Measurements from ENCODE around the gene ADAMTSL2.

ADAMTSL2 gene

DNA sequence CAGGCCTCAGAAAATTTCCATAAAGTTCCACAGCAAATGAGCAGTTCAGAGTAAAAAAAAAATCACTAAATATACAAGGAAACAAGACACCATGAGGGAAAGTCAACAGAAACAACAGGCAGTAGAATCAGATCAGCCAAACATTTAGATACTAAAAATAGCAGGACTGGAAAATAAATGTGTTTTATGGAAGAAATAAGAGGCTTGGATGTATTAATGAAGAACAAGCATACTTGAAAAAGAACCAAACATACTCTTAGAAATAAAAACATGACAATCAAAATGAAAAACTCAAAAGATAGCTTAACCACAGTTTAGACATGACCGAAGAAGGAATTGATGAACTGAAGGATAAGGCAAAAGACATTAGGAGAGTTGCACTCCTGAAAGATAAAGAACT, 32.4 kb upstream of the ADAMTSL2 start:
- DNase-seq: no peak

DNA sequence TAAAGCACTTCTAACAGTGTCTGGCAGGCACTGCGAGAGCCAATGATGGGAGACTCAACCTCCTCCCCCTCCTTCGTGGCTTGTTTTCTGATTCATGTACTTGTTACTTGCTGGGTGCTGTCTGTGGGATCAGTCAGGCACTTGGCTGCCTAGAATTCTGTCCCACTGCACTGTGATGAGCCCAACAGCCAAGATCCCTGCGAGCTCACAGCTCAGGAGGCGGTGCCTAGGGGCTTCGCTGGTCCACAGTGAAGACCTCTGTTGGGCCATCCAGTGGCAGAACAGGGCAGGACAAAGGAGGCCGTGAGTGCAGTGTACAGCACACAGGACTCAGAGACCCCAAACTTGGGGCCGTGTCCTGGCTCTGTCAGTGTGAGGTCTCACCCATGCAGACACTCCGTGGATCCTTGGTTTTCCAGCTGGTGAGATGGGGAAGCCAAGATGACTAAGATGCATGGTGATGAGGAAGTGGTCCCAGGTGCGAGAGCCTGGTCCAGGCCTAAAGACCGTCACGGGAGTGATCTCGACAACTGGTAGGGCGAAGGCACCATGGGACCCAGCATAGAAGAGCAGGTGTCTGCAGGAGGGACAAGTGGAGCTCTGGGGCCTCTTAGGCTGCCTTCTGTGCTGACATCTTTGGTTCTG, 29.2 kb upstream of the ADAMTSL2 start:
- DNase-seq: no peak

DNA sequence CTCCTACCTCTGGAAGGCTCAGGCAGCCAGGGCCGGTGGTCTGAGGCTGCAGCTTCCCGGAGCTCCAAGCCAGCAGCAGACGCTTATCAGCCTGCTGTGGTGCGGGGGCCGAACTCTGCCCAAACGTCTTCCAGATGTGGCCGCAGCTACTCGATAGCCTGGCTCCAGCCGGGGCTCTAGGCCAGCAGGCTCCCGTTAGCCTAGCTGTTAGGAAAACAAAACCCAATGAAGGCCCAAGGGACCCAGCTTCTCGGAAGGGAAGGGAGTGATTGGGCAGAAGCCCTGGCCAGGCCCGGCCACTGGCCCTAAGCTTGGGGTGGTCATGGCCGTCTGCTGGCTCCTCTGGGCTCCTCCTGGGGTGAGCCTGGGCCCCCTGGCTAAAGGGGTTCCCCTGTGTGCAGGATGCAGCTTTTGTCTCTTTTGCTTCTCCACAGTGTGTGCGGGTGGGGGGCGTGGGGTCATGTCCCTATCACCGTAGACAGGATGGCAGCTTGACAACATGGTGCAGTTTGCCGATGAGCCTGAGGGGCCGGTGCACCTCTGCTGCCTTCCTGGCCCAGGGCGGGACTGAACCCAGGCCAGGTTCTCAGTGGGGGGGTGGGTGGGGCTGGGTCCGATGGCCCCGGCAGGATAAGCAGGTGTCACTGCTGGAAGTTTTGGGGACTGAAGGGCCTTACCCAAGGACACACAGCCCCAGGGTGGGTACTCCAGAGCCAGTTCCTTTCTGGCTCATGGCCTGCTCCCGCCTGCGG, 28.4 kb upstream of the ADAMTSL2 start:
- DNase-seq: no peak

DNA sequence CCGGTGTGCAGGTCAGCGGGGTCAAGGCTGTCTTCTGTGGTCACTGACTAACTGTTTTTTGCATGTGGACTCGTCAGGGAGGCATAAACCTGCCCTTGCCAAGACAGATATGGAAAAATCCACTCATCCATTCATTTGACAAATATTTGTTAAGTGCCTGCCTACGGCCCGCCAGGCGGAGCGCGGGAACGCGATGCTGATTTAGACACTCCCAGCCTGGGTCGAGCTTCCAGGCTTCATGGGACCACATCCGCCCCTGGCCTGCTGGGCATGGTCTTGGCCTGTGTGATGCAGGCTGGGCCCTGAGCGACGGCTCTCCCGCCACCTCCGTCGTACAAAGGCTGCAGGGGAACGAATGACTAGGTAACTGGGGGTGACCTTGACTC, 27.9 kb upstream of the ADAMTSL2 start:
- DNase-seq: no peak

DNA sequence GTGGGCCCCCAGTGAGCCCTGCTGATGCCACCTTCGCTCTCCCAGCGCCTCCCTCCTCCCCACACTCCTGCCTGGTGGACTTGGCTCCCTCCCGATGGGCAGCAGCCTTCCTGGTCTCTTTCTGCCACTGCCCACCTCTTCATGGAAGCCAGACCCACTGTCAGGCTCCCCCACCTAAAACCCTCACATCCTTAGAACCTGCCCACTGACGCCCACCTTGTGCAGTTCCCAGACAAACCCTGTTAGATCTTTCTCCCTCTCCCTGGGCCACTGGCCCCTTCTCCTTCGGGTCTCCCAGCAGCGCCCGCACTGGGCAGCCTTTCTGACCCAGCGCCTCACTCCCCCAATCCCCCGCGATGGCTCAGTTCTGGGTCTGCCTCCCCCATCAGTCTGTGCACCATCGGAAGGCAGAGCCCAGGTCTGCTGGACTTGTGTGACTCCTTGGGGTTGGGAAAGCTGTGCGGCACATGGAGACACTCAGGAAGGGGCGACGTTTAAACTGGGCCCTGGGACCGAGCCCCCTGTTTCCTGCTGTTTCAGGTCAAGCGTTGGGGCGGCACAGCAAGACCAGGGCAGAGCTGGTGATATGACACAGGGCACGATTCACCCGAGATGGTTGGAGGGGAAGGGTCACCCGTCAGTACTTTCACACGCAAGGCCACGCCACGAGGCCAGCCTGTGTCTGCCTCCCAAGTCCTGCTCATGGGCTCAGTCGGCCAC, 27.1 kb upstream of the ADAMTSL2 start:
- no peak for DNase-seq

DNA sequence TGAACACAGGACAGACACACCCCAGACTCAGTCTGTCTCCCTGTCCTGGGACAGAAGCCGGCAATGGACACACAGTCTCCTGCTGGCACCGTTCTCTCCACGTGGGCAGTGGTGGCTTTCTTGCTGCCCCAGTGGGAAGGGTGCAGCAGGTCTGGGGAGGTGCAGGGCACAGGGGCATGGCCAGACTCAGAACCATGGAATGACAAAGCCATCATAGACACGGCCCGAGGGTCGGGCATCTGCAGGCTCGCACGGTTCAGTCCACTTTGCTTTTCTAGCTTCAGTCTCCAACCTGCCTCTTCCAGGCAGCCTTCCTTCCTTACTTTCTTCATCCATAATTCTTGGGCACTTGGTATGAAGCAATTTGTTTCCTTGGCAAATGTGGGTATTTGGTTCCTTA, 26.5 kb upstream of the ADAMTSL2 start:
- no peak for DNase-seq

DNA sequence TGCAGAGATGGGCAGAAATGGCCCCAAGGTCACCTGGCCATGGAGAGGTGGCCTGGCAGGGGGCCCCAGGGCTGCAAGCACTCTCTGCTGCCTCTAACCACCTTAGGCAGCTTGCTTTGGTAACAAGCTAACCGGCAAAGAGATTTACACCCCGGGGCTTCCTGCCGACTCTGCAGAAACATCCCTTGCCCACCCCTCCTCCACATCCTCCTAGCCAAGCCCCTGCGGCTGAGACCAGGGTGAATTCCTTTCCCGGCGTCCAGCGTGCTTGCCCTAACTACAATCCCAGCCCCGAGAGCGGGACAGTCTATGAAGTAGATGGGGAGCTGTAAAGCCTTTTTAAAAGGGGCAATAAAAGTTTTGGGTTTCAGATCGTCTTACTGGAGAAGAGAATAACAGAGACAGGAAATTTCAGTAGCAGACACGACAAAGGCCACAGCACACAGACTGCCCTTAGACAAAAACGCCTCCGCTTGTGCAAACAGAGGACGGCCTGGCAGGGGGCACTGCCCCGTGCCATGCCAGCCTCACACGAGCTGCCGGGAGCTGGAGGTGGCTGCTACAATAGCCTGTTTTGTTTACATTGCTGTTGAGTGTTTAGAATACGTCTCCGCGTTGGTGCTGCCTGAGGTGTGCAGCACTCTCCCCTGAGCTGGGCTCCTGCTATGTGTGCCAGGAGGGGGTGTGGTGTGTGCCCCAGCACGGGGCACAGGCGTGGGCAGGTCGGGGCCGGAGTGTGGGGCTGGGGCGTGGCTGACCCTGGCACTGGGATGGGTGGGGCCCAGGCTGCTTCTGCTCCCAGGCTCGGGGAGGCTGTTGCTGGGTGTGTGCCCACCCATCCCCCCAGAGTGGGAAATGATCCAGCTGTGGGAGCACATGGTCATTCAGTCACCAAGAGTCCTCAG, 25.1 kb upstream of the ADAMTSL2 start:
- DNase-seq: no peak

DNA sequence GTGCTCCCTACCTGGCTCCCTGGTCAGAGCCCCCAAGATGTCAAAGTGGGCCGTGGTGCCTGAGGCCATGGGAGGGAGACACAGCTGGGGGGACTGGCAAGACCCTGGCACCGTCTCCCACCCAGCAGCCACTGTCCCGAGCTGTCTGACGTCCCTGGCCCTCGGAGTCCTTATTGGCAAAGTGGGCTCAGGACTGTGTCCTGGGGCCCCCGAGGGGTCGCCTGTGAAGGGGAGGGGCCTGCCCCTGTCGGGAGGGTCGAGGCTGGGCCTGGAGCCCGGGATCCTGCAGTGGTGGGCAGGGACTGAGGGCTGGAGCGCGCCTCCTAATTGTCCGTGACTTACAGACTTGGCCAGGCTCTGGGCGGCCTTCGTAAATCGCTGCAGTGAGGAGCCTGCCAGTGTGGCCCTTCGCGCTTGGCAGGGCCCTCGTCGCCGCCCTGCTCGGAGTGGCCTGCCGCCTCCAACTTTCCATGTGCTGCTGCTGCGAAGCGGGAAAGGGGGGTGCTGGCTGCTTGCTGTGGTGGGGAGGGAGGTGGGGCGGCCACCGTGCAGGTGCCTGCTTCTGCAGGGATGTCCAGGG, 23.5 kb upstream of the ADAMTSL2 start:
- no peak for DNase-seq

DNA sequence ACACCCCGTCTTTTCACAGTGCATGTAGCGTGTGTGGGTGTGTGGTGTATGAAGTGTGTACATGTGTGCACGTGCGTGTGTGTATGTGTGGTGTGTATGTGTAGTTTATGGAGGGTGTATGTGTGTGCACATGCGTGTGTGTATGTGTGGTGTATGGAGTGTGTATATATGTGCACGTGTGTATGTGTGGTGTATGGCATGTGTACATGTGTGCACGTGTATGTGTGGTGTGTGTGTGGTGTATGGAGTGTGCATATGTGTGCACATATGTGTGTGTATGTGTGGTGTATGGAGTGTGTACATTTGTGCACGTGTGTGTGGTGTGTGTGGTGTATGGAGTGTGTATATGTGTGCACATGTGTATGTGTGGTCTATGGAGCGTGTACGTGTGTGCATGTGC, 22.9 kb upstream of the ADAMTSL2 start:
- DNase-seq: no peak

DNA sequence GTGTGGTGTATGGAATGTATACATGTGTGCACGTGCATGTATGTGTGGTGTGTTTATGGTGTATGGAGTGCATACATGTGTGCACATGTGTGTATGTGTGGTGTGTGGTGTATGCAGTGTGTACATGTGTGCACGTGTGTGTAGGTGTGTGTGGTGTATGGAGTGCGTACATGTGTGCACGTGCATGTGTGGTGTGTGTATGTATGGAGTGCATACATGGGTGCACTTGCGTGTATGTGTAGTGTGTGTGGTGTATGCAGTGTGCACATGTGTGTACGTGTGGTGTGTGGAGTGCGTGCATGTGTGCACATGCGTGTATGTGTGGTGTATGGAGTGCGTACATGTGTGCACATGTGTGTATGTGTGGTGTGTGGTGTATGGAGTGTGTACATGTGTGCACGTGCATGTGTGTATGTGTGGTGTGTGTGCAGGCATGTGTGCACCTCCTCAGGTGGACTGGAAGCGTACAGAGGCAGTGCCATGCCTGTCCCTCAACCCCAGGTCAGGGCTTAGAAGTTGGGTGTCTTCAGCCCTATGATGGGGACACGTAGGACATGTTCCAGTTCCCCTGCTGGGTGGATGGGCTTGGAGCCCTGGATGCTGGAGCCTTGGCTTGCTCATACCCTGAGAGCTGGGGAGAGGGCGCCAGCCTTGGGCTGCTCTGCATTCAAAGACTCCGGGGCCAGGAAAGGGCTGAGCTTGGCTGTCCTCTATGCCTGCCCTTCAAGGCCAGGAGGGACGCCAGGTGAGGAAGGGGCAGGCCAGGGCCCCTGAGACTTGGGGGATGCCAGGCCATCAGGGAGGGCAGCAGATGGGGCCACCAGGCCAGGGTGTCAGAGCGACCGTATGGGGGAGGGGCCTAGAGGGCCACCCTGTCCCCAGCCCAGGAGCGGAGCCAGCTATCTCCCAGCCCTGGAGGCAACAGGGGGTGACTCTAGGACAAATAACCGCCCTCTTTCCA, 22.0 kb upstream of the ADAMTSL2 start:
- DNase-seq: no peak

DNA sequence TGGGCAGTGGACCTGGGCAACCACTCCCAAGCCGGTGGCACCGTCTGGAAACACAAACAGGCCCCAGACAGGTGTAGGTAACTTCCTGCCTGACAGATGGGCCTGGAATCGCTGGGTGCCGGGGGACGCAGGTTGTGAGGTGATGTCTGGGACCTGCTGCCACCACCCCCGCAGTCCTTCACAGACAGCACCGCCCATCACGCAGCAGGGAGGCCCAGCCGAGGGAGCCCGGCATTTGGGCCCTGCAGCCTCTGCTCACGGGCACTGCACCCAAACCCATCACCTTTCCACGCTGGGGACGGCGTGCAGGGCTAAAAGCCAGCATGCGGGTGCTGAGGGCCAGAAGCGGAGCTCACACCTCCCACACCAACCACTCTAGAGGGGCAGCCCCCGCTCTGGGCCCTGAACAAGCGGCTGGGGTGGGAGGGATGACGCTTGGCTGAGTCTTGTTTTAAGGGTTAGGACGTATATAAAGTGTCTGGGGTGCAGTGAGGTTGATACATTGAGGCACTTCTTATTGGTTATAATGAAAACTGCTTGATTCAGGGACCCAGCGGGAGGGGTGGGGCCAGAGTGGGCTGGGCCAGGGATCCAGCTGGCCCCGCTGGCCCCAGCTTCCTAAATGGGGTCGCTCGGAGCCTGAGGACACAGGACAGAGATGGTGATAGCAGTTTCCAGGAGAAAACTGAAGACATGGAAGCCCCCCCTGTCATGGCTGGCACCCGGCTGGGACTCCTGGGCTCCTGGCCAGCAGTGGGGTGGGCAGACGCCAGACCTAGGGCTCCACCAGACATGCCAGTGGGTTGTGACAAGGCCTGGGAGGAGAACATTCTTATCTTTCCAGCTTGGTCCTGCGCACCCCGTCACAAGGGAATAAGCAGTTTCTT, 21.0 kb upstream of the ADAMTSL2 start:
- no peak for DNase-seq

DNA sequence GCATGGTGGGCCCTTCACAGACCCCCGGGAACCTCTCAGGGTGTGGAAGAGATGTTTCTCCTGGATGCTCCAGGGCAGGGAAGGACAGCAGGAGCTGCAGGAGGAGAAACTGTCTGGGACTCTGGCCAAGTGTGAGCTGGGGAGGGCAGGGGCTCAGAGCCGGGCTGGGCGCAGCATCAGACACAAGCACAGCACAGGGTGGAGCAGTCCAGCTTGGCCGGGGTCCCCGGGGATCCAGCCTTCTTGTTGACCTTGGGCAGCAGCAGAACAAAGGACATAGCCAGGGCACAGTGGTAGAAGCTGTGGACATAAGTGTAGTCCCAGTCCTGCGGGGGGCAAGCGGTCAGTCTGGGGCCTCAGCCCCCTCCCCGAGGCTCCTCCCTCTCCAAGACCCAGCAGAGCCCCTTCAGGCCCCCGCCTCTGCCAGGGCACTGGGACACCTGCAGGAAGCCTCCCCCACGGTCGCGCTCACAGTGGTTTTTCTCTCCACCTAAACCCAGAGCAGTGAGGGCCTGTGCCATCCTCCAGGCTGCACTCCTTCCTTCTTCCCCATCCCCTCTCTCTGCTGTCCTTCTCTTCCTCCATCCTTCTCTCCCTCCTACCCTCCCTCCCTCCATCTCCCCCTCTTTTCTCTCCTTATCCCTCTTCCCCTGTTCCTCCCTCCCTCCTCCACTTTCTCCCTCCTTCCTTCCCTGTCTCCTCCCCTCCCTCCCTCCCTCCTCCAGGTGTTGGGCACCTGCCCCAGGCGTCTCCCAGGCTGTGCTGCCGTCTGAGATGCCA, 19.9 kb upstream of the ADAMTSL2 start:
- DNase-seq: no peak

DNA sequence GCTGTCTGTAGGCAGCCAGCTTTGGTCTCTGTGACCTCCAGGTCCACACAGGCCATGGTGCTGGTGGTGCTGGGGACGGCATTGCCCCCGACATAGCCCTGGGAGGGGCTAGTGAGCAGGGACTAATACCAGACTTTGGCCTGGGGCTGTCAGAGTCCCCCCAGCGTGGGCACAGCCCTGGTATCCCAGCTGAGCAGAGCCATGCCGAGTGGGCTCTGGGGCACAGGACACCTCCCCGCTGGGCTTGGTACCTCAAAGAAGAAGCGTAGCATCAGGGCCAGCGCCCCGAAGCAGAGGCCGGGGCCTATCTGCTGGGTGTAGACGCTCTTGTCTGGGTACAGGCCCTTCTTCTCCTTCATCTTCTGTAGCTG, 19.3 kb upstream of the ADAMTSL2 start:
- no peak for DNase-seq

DNA sequence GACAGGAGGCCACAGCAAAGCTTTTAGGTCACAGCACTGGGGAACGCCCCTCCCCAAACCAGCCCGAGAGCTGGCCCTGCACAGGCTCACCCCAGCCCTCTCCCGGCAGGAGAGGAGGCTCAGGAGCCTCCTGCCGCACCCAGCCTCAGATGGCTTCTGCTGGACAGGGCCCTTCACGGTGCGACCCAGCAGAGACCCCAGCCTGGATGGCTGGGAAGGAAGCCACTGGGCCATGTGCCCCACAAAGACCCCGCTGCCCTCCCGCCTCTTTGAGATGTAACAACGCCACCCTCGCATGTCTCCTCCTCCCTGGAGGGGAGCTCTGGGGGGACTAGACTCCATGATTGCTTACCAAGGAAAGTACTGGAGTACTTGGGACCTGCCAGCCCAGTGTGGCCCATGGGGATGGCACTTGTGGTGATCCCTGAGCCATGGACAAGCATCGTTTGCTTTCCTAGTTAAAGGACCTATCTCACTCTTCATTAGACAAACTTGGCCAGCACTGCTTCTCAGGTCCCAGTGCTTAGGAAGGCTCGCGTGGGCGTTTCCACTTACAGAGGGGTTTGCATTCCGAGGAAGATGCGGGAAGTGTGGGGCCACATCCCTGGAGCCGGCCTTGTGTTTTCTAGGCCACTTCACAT, 18.8 kb upstream of the ADAMTSL2 start:
- DNase-seq: no peak

DNA sequence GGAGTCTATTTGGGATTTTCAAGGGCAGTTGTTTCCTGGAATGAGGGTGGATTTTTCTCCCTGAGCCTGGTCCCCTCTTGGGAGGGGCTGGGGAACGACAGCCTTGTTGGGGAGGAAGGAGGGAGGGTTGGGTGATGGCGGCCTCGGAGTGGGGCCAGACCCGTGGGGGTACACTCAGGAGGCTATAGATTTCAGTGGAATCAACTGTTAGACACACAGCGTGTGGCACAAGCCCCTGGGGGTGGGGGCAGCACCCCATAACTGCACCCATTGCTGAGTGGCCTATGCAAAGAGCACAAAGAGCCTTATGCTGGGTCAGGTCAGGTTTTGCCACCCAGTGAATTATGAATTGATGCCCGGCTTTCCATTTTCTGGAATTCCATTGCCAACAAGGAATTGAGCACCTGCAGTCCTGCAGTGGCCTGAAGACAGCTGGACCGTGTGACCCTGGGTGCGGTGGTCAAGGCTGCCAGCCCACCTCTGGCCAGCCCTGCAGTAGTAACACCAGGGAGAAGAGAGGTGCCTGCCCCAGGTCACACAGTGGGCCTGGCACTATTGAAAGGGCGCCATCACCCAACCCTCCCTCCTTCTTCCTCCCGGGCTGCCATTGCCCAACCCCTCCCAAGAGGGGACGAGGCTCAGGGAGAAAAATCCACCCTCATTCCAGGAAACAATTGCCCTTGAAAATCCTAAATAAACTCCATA, 18.1 kb upstream of the ADAMTSL2 start:
- DNase-seq: no peak

DNA sequence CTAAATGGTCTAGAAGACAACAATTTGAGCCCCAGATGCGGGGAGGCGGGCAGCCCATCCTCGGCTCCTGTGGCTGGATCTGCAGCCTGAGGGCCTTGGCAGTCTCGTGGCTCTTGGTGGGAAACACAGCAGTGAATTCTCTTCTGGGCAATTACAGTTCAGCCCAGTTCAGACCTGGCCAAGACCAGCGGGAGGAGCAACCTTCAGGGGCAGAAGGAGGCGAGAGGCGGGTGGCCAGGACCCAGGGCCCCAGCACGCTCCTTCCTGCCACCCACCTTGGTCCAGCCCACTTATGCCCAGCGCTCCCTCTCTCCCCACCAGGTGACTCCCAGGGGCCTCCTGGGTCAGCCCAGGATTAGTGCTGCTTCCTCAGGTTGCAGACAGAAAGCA, 17.5 kb upstream of the ADAMTSL2 start:
- DNase-seq: no peak

DNA sequence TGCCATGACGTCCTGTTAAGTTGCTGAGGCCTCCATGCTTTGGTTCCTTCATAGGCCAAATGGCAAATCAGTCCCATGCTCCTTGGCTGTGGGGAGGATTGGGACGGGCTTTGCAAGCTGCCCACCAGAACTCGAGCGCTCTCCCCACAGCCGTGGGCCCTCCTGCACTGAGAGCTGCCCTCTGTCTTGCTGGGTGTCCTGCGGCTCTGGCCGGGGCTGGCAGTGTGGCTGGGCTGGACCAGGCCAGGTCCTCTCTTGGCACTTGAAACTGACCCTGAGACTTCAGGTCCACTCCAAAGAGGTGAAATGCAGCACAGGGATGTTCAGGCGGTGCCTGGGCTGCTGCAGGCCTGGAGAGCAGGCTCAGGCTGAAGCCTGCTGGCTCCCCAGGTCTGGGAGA, 16.8 kb upstream of the ADAMTSL2 start:
- no peak for DNase-seq

DNA sequence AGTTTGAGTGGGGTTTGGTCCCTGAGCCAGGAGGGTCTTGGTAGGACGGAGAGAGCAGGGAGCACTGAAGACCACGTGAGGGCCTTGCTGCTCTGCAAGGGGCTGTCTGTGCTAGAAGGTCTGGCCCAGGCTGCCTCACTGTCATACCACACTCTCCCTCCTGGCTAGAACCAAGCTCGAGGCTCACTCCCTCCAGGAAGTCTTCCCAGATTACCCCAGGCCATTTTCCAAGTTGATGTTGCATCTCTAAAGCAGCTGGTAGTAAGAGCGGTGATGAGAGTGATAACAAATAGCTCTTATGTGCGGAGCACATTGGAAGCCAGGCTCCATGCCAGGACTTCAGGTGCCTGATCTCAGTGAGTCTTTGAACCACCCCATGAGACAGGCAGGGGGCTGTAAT, 16.3 kb upstream of the ADAMTSL2 start:
- no peak for DNase-seq

Data from NK-92 treated with Interleukin-12 subunit alpha and Interleukin-12 subunit beta, amount 100 ng/mL, for 24 hours (cell line).